ENCODE data around the gene BAG1. TPM values are rescaled to one million over a fixed set of nuclear protein-coding genes. Genes with fewer than 3 reads are reported as not detected.

BAG1 gene
- total and polyA plus RNA-seq, 3 donors from 2014 or later, result 96.6 to 203 (median 147) TPM

GRCh38 chr9:33234511-33235467, 29.7 kb downstream of the BAG1 start:
- intact Hi-C loops (cut with DNase I; ENCODE audit: low total_unique reads), result no loop called here
- WGBS, 2 donors, result 65 to 77% methylated on average over 8 to 9 of the region's 9 CpGs
- no peak for DNase-seq
- Histone ChIP-seq H3K27ac (no peak overlapping the region), H3K4me3 (no peak overlapping the region), H3K4me1 (no peaks in the 10 kb centered on the region), H3K36me3 (ENCODE audit: low read depth, missing control alignments) (no peaks in the 10 kb centered on the region), H3K27me3 (no peaks in the 10 kb centered on the region), H3K9me3 (no peaks in the 10 kb centered on the region)
- no peak for TF ChIP-seq CTCF (IDR thresholded peaks at IDR 0.05)
- TF ChIP-seq POLR2A (IDR thresholded peaks at IDR 0.05), result no peak

GRCh38 chr9:33233626-33234342, 30.7 kb downstream of the BAG1 start:
- TF ChIP-seq CTCF (IDR thresholded peaks at IDR 0.05) (no peak), POLR2A (IDR thresholded peaks at IDR 0.05) (no peak)
- Histone ChIP-seq H3K36me3 (ENCODE audit: low read depth, missing control alignments) (no peaks in the 10 kb centered on the region), H3K4me1 (no peaks in the 10 kb centered on the region), H3K9me3 (no peaks in the 10 kb centered on the region), H3K27ac (no peak overlapping the region), H3K27me3 (no peaks in the 10 kb centered on the region), H3K4me3 (no peak overlapping the region)
- peak; percentile 31 for DNase-seq
- 67 to 79% methylated on average over 1 of the region's 1 CpG for WGBS, 2 donors
- intact Hi-C loops (cut with DNase I; ENCODE audit: low total_unique reads), result no loop called here

- DNase-seq, result no peak
- no peaks in the 10 kb centered on the region for H3K36me3 ChIP-seq (ENCODE audit: low read depth, missing control alignments)
- no peaks in the 10 kb centered on the region for H3K9me3 ChIP-seq
- TF ChIP-seq CTCF (IDR thresholded peaks at IDR 0.05) (no peak), POLR2A (IDR thresholded peaks at IDR 0.05) (no peak)
- H3K4me1 ChIP-seq, result no peaks in the 10 kb centered on the region
- 91 to 95% methylated on average over 6 of the region's 6 CpGs for WGBS, 2 donors
- no peak overlapping the region for H3K27ac ChIP-seq
- intact Hi-C loops (cut with DNase I; ENCODE audit: low total_unique reads), result no loop called here
- H3K27me3 ChIP-seq, result no peaks in the 10 kb centered on the region
- H3K4me3 ChIP-seq, result no peak overlapping the region
These were observed 31.7 kb downstream of the BAG1 start for GRCh38 chr9:33232815-33233214.

- Histone ChIP-seq H3K27me3 (no peaks in the 10 kb centered on the region), H3K27ac (no peak overlapping the region), H3K4me1 (no peaks in the 10 kb centered on the region), H3K4me3 (no peak overlapping the region), H3K36me3 (ENCODE audit: low read depth, missing control alignments) (no peaks in the 10 kb centered on the region), H3K9me3 (no peaks in the 10 kb centered on the region)
- intact Hi-C loops (cut with DNase I; ENCODE audit: low total_unique reads), result no loop called here
- no peak for TF ChIP-seq CTCF (IDR thresholded peaks at IDR 0.05)
- TF ChIP-seq POLR2A (IDR thresholded peaks at IDR 0.05), result no peak
- DNase-seq, result no peak
- whole genome bisulfite sequencing, 2 donors, result 88 to 95% methylated on average over 2 of the region's 2 CpGs
These were observed 32.9 kb downstream of the BAG1 start for GRCh38 chr9:33231623-33231942.
